HG03108 (cell line): Measurements from ENCODE around the gene MAGI3.
"Not testable (repeated sequence)": the region's sequence is repeated elsewhere in the genome, so short reads cannot be mapped to it uniquely, and the experiment has no call there.

ENCODE experiments used
- ATAC-seq: cut with Tn5 transposase; IDR thresholded peaks from one replicate; pipeline ENCODE4 v1.9.1; 2021; ENCODE audit warnings: moderate library complexity; ENCODE audit not compliant: unreplicated experiment

The MAGI3 gene

DNA sequence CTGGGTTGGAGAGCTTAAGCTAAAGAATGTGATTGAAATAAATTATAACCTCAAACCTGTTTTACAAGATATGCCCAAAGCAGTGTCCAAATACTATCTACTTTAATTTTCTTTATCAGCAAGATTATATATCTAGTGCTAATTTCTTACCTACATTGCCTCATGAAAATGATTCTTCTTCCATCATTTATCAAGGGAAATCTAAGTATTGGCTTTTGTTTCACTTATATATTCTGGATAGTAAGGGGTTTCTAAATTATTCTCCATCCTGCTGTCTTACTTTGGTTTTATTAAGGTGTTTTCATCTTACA is 287.8 kb downstream of the MAGI3 start:
- ATAC-seq: no peak

DNA sequence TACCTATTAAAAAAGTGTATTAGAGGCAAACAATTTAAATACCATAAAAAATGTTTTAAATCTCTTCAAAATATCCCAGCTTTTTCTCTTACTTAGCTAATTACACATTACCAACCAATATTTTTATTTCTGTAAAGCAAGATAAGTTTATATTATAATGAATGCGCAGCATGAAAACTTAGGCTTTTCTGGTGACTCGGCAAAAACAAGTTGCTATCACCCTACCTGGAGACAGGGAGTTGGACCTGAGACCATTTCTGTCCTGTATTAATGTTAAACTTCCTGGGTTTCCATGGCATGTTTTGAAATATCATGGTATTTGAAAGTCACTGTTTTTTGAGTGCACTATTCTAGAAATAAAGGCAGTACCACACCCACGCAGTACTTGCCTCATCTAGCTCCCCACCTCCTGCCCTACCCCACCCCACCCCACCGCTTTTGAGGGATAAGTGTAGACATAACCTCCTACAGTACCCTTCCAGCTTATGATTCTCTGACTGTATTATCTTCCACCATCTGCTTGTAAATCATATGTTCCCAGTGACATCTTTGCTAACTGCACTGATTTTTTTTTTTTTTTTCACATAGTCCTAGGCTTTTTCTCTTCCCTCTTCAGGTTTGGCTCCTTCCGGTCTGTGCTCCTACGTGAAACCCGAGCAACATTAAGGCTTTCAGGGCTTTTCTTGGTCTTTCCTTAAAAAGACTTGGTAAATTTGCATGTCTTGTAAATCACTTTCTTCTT is 291.5 kb downstream of the MAGI3 start:
- no peak for ATAC-seq

DNA sequence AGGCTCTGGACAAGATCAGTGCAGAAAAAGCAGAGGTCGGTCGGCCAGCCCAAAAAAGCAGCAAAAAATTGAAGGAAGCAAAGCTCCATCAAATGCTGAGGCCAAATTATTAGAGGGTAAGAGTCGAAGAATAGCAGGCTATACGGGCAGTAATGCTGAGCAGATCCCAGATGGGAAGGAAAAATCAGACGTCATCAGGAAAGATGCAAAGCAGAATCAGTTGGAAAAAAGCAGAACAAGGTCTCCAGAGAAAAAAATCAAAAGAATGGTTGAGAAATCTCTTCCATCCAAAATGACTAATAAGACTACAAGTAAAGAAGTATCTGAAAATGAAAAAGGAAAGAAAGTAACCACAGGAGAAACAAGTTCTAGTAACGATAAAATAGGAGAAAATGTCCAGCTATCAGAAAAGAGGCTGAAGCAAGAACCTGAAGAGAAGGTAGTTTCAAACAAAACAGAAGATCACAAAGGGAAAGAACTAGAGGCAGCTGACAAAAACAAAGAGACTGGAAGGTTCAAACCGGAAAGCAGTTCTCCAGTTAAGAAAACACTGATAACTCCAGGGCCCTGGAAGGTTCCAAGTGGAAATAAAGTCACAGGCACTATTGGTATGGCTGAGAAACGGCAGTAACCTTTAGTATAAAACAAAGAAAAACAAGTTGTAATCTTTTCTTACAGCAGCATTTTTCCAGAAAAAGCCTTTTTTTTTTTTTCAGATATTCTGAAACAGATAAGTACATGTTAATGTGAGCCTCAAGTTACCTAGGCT is 293.3 kb downstream of the MAGI3 start:
- ATAC-seq: no peak

DNA sequence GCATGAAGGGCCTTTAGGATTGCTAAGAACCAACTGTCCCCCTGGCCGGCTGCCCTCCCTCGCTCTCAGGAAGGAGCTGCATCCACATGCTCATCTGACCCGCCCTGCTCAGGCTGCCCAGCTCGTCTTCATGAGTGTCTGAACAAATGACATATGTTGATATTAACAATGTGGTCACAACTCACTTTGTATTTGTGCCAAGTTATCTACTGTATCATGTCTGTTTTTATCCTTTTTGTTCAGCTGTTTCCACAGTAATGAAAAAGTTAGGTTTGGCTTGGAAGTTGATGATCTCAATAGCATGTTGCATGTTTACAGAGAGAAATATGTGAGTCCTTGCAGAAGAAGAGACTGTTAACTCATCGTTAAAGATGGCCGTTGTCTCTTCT is 293.8 kb downstream of the MAGI3 start:
- ATAC-seq: no peak

DNA sequence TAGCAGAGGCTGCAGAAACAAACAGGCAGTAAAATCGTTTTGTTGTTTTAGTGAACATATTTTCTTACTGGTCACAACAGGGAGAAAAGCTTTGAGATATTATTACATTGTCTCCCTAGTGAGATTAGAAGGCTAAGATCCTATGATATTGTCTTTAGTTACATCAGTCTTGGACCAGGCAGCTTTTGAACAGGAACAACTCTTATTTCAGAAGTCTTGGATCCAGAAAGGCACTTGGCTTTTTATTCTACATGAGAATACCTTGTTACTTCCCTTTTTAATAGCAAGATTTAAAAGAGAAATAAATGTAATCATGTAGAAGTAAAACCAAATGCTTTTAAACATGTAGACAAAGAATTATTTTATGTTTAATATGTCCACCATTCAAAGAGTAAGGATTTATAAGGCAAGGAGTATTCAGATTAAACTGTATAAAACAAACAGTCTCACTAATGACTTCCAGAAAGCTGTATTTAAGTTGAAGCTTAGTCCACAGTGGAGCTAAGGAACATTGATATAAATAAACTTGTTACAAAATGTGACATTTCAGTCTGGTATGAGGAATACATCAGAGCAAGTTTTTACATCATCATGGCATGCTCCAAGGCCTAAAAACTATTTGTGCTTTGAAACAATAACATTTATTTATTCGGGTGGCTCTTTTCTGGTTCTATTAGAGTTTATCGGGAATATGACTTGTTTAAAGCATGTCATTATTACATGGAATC is 296.7 kb downstream of the MAGI3 start:
- ATAC-seq: no peak

DNA sequence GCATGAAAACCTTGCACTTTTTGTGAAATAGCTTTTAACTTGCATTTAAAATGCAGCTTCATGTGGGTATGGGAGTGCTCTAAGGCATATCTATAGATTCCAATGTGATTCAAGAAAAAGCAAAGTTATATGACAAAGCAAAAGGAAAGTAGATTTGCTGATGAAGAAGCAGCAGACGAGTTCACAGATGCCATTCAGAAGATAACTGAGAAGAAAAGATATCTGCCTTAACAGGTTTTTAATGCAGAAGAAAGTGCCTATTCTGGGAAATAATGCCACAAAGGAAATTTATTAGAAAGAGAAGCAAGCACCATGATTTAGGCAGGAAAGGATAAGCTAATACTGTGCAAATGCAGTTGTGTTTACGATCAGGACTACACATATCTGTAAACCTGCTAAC is 300.9 kb downstream of the MAGI3 start:
- ATAC-seq: no peak

DNA sequence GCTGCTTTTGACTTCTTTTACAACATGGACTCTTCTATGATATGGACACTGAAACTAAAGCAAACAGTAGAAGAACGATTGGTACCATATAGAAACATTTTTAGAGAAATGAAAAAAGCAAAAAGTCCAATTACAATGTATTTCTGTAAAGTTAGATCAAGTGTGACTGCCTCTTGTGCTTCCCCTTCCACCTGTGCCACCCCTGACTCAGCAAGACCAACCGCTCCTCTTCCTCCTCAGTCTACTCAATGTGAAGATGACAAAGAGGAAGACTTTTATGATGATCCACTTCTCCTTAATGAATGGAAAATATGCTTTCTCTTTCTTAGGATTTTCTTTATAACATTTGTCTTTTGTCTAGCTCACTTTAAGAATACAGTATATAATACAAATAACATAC is 302.0 kb downstream of the MAGI3 start:
- ATAC-seq: no peak

DNA sequence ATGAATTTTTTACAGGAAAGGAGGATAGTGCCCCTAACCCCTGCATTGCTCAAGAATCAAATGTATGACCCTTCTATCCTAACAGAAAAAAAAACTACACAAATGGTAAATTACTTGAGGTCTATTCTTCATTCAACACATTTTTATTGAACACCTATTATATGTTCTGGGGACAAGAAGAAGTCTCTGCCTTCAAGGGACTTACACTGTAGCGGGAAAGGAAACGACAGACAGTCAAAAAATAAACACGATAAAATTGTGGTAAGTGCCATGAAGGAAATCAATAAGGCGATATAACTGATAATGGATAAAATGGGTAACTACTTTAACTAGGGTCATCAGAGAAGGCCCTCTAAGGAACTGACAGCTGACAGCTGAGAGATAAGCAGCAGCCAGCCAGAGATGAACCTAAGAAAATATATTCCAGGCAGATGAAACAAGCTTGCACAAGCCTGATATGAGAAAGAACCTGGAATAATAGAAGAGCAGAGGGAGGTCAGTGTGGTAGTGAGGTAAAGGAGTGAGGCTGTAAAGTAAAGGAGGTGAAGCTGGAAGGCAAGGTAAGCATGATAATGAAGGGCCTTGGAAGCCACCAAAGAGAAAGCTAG is 302.6 kb downstream of the MAGI3 start:
- no peak for ATAC-seq

DNA sequence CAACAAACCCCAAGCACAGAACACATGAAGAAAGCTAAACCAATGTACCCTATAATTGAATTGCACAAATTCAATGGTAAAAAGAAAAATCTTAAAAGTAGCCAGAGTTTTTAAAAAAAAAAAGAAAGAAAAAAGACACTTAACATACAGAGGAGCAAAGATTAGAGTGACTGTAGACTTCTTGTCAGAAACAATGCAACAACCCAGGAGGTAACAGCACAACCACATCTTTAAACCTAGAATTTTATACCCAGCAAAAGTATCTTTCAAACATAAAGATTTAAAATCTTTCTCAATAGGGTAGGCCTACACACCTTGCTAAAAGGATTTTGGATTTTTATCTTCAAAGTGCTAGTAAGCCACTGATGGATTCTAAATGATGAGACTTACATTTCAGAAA is 304.6 kb downstream of the MAGI3 start:
- ATAC-seq: no peak

DNA sequence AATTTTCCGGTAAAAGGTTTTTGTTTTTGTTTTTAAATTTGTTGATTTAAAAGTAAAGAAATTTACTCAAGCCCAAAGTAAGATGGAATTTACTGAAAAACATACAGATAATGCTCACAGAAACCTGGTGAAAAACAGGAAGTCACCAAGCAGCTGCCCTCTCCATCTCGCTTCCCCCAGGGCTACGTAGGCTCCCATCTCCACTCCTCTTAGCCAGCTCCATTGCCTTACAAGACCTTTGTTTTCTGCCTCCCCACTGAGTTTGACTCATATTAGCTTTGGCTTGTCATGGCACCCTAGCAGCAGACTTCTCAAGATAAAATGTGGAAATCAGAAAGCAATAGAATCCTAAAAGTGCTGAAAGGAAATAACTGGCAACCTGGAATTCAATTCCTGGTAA is 311.1 kb downstream of the MAGI3 start:
- no peak for ATAC-seq

DNA sequence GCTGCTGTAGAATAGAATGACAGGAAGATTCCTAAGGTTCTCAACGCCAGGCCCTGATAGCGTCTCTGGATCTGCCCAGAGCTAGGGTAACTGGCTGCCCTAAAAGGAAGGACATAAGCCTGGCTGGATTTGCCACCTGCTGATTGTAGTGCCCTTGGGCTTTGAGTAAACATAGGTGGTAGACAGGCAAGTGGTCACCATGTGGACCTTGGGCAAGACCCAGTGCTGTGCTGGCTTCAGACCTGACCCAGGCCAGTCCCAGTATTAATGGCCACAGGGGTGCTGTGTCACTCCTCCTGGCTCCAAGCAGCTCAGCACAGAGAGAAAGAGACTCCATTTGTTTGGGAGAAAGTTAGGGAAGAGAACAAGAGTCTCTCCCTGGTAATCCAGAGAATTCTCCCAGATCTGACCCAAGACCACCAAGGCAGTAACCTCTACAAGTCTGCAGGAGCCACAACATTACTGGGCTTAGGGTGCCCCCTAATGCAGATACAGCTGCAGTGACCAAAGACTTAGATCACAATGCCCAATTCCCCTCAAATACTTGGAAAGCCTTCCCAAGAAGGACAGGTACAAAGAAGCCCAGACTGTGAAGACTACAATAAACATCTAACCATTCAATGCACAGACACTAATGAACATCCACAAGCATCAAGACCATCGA is 324.4 kb downstream of the MAGI3 start:
- ATAC-seq: no peak

DNA sequence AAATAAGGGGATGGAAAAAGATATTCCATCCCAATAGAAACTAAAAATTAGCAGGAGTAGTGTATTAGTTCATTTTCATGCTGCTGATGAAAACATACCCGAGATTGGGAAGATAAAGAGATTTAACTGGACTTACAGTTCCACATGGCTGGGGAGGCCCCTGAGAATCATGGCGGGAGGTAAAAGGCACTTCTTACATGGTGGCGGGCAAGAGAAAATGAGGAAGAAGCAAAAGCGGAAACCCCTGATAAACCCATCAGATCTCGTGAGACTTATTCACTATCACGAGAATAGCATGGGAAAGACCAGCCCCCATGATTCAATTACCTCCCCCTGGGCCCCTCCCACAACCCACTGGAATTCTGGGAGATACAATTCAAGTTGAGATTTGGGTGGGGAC is 327.2 kb downstream of the MAGI3 start:
- not testable (repeated sequence) for ATAC-seq

DNA sequence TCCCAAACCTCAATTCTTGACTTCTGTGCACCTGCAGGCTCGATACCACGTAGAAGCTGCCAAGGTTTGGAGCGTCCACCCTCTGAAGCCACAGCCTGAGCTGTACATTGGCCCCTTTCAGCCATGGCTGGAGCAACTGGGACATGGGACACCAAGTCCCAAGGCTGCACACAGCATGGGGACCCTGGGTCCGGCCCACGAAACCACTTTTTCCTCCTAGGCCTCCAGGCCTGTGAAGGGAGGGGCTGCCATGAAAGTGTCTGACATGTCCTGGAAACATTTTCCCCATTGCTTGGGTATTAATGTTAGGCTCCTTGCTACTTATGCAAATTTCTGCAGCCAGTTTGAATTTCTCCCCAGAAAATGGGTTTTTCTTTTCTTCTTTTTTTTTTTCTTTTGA is 328.3 kb downstream of the MAGI3 start:
- ATAC-seq: not testable (repeated sequence)

DNA sequence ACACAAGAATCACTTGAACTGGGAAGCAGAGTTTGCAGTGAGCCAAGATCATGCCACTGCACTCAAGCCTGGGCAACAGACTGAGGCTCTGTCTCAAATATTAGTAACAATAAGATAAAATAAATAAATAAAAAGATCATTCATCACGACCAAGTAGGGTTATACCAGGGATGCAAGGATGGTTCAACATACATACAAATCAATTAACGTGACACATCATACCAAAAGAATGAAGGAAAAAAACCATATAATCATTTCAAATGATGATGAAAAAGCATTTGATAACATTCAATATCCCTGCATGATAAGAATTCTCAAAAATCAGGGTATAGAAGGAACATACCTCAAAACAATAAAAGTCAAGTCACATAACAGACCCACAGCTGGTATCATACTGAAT is 330.7 kb downstream of the MAGI3 start:
- no peak for ATAC-seq

DNA sequence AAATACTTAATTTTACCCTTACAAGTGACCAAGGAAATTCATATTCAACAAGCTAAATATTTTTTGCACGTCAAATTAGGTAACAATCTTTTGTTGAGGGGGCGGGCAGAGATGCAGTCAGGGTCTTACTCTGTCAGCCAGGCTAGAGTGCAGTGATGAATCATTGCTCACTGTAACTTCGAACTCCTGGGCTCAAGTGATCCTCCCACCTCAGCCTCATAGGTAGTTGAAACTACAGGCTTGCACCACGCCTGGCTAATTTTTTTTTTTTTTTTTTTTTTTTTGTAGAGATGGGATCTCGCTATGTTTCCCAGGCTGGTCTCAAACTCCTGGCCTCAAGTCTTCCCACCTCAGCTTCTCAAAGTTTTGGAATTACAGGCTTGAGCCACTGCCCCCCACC is 342.5 kb downstream of the MAGI3 start:
- ATAC-seq: no peak

DNA sequence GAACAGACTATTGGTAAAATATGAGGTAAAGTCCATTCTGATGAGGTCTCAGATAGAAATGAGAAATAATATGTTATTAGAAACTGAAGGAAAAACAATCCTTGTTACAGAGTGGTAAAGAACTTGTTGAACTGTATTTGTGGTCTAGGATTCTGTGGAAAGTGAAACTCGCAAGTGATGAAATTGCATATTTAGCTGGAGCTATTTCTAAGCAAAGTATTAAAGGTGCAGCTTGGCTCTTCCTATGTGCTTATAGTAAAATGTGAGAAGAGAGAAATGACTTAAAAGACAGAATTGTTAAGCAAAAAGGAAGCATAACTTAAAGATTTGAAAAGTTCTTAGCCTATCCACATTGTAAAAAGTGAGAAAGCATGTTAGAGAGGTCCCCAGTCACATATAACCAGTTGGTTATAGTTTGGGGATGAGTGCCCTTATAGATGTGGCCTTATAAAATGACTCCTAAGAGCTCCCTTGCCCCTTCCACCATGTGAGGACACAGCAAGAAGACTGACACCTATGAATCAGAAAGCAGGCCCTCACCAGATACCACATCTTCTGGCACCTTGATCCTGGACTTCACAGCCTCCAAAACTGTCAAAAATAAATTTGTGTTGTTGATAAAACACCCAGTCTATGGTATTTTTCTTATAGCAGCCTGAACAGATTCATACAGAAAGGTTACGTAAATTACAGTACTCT is 344.2 kb downstream of the MAGI3 start:
- ATAC-seq: no peak
